GM12801 (cell line): ENCODE data around the gene CDAN1.

Source experiments
- CTCF ChIP-seq: IDR thresholded peaks from one replicate; pipeline ENCODE4 v1.5.1; 2011; ENCODE audit warnings: control low read depth; ENCODE audit not compliant: insufficient read length; ENCODE audit errors: extremely low read depth

Gene CDAN1

GRCh38 chr15:42705336-42705735 is 31.6 kb downstream of the CDAN1 start:
- no peak for TF ChIP-seq CTCF

GRCh38 chr15:42704492-42704926 is 32.4 kb downstream of the CDAN1 start:
- no peak for TF ChIP-seq CTCF

GRCh38 chr15:42696626-42697025 is 40.3 kb downstream of the CDAN1 start:
- TF ChIP-seq CTCF = no peak

GRCh38 chr15:42695527-42696071 is 41.3 kb downstream of the CDAN1 start:
- no peak for TF ChIP-seq CTCF

GRCh38 chr15:42694398-42694797 is 42.5 kb downstream of the CDAN1 start:
- TF ChIP-seq CTCF = no peak

GRCh38 chr15:42693942-42694341 is 43.0 kb downstream of the CDAN1 start:
- no peak for TF ChIP-seq CTCF

- no peak for TF ChIP-seq CTCF
Observed at GRCh38 chr15:42693496-42693895, 43.4 kb downstream of the CDAN1 start.
